ENCODE data around the gene MYO9B.

The MYO9B gene

GRCh38 chr19:17037184-17037583, 38.4 kb upstream of the MYO9B start:
- H3K4me3 ChIP-seq: no peak overlapping the region
- H3K9me3 ChIP-seq (ENCODE audit: low read depth, low read length): no peaks in the 10 kb centered on the region
- no peaks in the 10 kb centered on the region for H3K36me3 ChIP-seq (ENCODE audit: insufficient read depth, low read length)
- H3K9ac ChIP-seq (ENCODE audit: insufficient read length): no peak overlapping the region
- no peak for DNase-seq (ENCODE audit: low read depth, low spot score)
- no peak for TF ChIP-seq EZH2 (IDR thresholded peaks at IDR 0.05)
- TF ChIP-seq POLR2AphosphoS5 (IDR thresholded peaks at IDR 0.05; ENCODE audit: borderline replicate concordance, low read depth, low read length): no peak
- no peak for TF ChIP-seq FOXP2 (optimal IDR thresholded peaks at IDR 0.05; ENCODE audit: control extremely low read depth, extremely low read length, insufficient read depth)
- H3K27ac ChIP-seq: no peak overlapping the region

- no peak for TF ChIP-seq POLR2AphosphoS5 (IDR thresholded peaks at IDR 0.05; ENCODE audit: borderline replicate concordance, low read depth, low read length)
- no peak for TF ChIP-seq EZH2 (IDR thresholded peaks at IDR 0.05)
- TF ChIP-seq FOXP2 (optimal IDR thresholded peaks at IDR 0.05; ENCODE audit: control extremely low read depth, extremely low read length, insufficient read depth): no peak
- no peak for DNase-seq (ENCODE audit: low read depth, low spot score)
- Histone ChIP-seq H3K9ac (ENCODE audit: insufficient read length) (no peak overlapping the region), H3K4me3 (no peak overlapping the region), H3K9me3 (ENCODE audit: low read depth, low read length) (no peaks in the 10 kb centered on the region), H3K27ac (no peak overlapping the region), H3K36me3 (ENCODE audit: insufficient read depth, low read length) (no peaks in the 10 kb centered on the region)
Measured at GRCh38 chr19:17037966-17038500, 37.5 kb upstream of the MYO9B start.

GRCh38 chr19:17041976-17042375, 33.6 kb upstream of the MYO9B start:
- Histone ChIP-seq H3K4me3 (no peak overlapping the region), H3K27ac (no peak overlapping the region), H3K9me3 (ENCODE audit: low read depth, low read length) (no peaks in the 10 kb centered on the region), H3K36me3 (ENCODE audit: insufficient read depth, low read length) (no peaks in the 10 kb centered on the region), H3K9ac (ENCODE audit: insufficient read length) (no peak overlapping the region)
- TF ChIP-seq FOXP2 (optimal IDR thresholded peaks at IDR 0.05; ENCODE audit: control extremely low read depth, extremely low read length, insufficient read depth) (no peak), POLR2AphosphoS5 (IDR thresholded peaks at IDR 0.05; ENCODE audit: borderline replicate concordance, low read depth, low read length) (no peak), EZH2 (IDR thresholded peaks at IDR 0.05) (no peak)
- no peak for DNase-seq (ENCODE audit: low read depth, low spot score)

- no peak for DNase-seq (ENCODE audit: low read depth, low spot score)
- TF ChIP-seq FOXP2 (optimal IDR thresholded peaks at IDR 0.05; ENCODE audit: control extremely low read depth, extremely low read length, insufficient read depth): no peak
- TF ChIP-seq EZH2 (IDR thresholded peaks at IDR 0.05): no peak
- no peak for TF ChIP-seq POLR2AphosphoS5 (IDR thresholded peaks at IDR 0.05; ENCODE audit: borderline replicate concordance, low read depth, low read length)
- H3K36me3 ChIP-seq (ENCODE audit: insufficient read depth, low read length): no peaks in the 10 kb centered on the region; the same call in 1 of the 2 replicates
- no peak overlapping the region for H3K9ac ChIP-seq (ENCODE audit: insufficient read length)
- H3K27ac ChIP-seq: no peak overlapping the region
- no peaks in the 10 kb centered on the region for H3K9me3 ChIP-seq (ENCODE audit: low read depth, low read length)
- no peak overlapping the region for H3K4me3 ChIP-seq
Measured at GRCh38 chr19:17043744-17044143, 31.8 kb upstream of the MYO9B start.

GRCh38 chr19:17045907-17046502, 29.6 kb upstream of the MYO9B start:
- TF ChIP-seq FOXP2 (optimal IDR thresholded peaks at IDR 0.05; ENCODE audit: control extremely low read depth, extremely low read length, insufficient read depth): no peak
- TF ChIP-seq EZH2 (IDR thresholded peaks at IDR 0.05): no peak
- no peak for TF ChIP-seq POLR2AphosphoS5 (IDR thresholded peaks at IDR 0.05; ENCODE audit: borderline replicate concordance, low read depth, low read length)
- peaks cover 14% of the 10 kb centered on the region; the same call in 1 of the 2 replicates for H3K36me3 ChIP-seq (ENCODE audit: insufficient read depth, low read length)
- H3K27ac ChIP-seq: no peak overlapping the region
- H3K9me3 ChIP-seq (ENCODE audit: low read depth, low read length): no peaks in the 10 kb centered on the region
- H3K9ac ChIP-seq (ENCODE audit: insufficient read length): no peak overlapping the region
- no peak for DNase-seq (ENCODE audit: low read depth, low spot score)
- H3K4me3 ChIP-seq: no peak overlapping the region

- H3K27ac ChIP-seq: no peak overlapping the region
- TF ChIP-seq EZH2 (IDR thresholded peaks at IDR 0.05) (no peak), POLR2AphosphoS5 (IDR thresholded peaks at IDR 0.05; ENCODE audit: borderline replicate concordance, low read depth, low read length) (no peak), FOXP2 (optimal IDR thresholded peaks at IDR 0.05; ENCODE audit: control extremely low read depth, extremely low read length, insufficient read depth) (no peak)
- DNase-seq (ENCODE audit: low read depth, low spot score): no peak
- H3K36me3 ChIP-seq (ENCODE audit: insufficient read depth, low read length): peaks cover 34% of the 10 kb centered on the region
- no peak overlapping the region for H3K4me3 ChIP-seq
- no peak overlapping the region for H3K9ac ChIP-seq (ENCODE audit: insufficient read length)
- no peaks in the 10 kb centered on the region for H3K9me3 ChIP-seq (ENCODE audit: low read depth, low read length)
Measured at GRCh38 chr19:17048885-17049453, 26.6 kb upstream of the MYO9B start.

GRCh38 chr19:17049711-17050280, 25.8 kb upstream of the MYO9B start:
- TF ChIP-seq FOXP2 (optimal IDR thresholded peaks at IDR 0.05; ENCODE audit: control extremely low read depth, extremely low read length, insufficient read depth) (no peak), POLR2AphosphoS5 (IDR thresholded peaks at IDR 0.05; ENCODE audit: borderline replicate concordance, low read depth, low read length) (no peak), EZH2 (IDR thresholded peaks at IDR 0.05) (no peak)
- H3K9me3 ChIP-seq (ENCODE audit: low read depth, low read length): no peaks in the 10 kb centered on the region

GRCh38 chr19:17052439-17052838, 23.1 kb upstream of the MYO9B start:
- no peak for DNase-seq (ENCODE audit: low read depth, low spot score)
- Histone ChIP-seq H3K27ac (no peak overlapping the region), H3K36me3 (ENCODE audit: insufficient read depth, low read length) (peaks cover 38% of the 10 kb centered on the region), H3K9ac (ENCODE audit: insufficient read length) (no peak overlapping the region), H3K9me3 (ENCODE audit: low read depth, low read length) (no peaks in the 10 kb centered on the region), H3K4me3 (no peak overlapping the region)
- TF ChIP-seq EZH2 (IDR thresholded peaks at IDR 0.05) (no peak), FOXP2 (optimal IDR thresholded peaks at IDR 0.05; ENCODE audit: control extremely low read depth, extremely low read length, insufficient read depth) (no peak), POLR2AphosphoS5 (IDR thresholded peaks at IDR 0.05; ENCODE audit: borderline replicate concordance, low read depth, low read length) (no peak)

More at GRCh38 chr19:17049711-17050280, 25.8 kb upstream of the MYO9B start:
- H3K27ac ChIP-seq: no peak overlapping the region
- H3K36me3 ChIP-seq (ENCODE audit: insufficient read depth, low read length): peaks cover 34% of the 10 kb centered on the region
- DNase-seq (ENCODE audit: low read depth, low spot score): no peak
- H3K4me3 ChIP-seq: no peak overlapping the region
- H3K9ac ChIP-seq (ENCODE audit: insufficient read length): no peak overlapping the region
